Liver (tissue), 9 donors: ENCODE measurements around the gene PDE4C. TPM values are rescaled to one million over a fixed set of nuclear protein-coding genes. Genes with fewer than 3 reads are reported as not detected.

Source experiments
- DNase-seq: peaks from one replicate; pipeline ENCODE4 v3.0.0-alpha.2; 2017; ENCODE audit warnings: low spot score
- H3K27ac ChIP-seq, 2 donors: one replicate each; pipeline ENCODE4 v1.7.0; 2013; ENCODE audit warnings: inconsistent platforms in 2 of 2, low read length in 2 of 2, control low read depth in 1 of 2, low read depth in 1 of 2, mild to moderate bottlenecking in 1 of 2
- H3K27me3 ChIP-seq, 4 donors: one replicate each; pipeline versions ENCODE4 v1.6.1 to v1.7.0; 2013; ENCODE audit warnings: low read length in 3 of 4, inconsistent platforms in 1 of 4, mild to moderate bottlenecking in 1 of 4, moderate library complexity in 1 of 4; ENCODE audit not compliant: control insufficient read depth in 4 of 4, insufficient read depth in 4 of 4
- H3K36me3 ChIP-seq, 4 donors: one replicate each; pipeline versions ENCODE4 v1.6.1 to v1.7.0; 2013; ENCODE audit warnings: low read length in 3 of 4, mild to moderate bottlenecking in 3 of 4, low read depth in 1 of 4, moderate library complexity in 1 of 4; ENCODE audit not compliant: control insufficient read depth in 4 of 4, insufficient read depth in 3 of 4
- H3K4me1 ChIP-seq, 4 donors: one replicate each; pipeline versions ENCODE4 v1.6.1 to v1.7.0; 2013; ENCODE audit warnings: low read length in 3 of 4, mild to moderate bottlenecking in 3 of 4, moderate library complexity in 1 of 4; ENCODE audit not compliant: control insufficient read depth in 4 of 4, insufficient read depth in 4 of 4
- H3K4me3 ChIP-seq, 3 donors: one replicate each; pipeline versions ENCODE4 v1.6.1 to v1.7.0; 2013; ENCODE audit warnings: low read length in 3 of 3, control low read depth in 1 of 3, low read depth in 1 of 3, mild to moderate bottlenecking in 1 of 3
- H3K9ac ChIP-seq, 2 donors: one replicate each; pipeline ENCODE4 v1.7.0; 2013; ENCODE audit warnings: low read length in 2 of 2, mild to moderate bottlenecking in 2 of 2, moderate library complexity in 2 of 2, control low read depth in 1 of 2, low read depth in 1 of 2
- H3K9me3 ChIP-seq, 4 donors: one replicate each; pipeline versions ENCODE4 v1.6.1 to v1.7.0; 2013; ENCODE audit warnings: low read length in 3 of 4; ENCODE audit not compliant: control insufficient read depth in 4 of 4
- EGR1 ChIP-seq, 2 donors: IDR thresholded peaks; 2 replicates each; pipeline ENCODE4 v1.6.1; 2016 to 2018; ENCODE audit warnings: antibody characterized with exemption in 2 of 2, low read depth in 2 of 2
- FOXA1 ChIP-seq: IDR thresholded peaks from 2 replicates; pipeline ENCODE4 v1.6.1; 2016; ENCODE audit warnings: antibody characterized with exemption
- FOXA2 ChIP-seq: IDR thresholded peaks from 2 replicates; pipeline ENCODE4 v1.6.1; 2016; ENCODE audit warnings: antibody characterized with exemption
- GABPA ChIP-seq, 2 donors: IDR thresholded peaks in 1 of 2; conservative IDR thresholded peaks in 1 of 2; 2 replicates each; pipeline ENCODE4 v1.6.1; 2016; ENCODE audit warnings: antibody characterized with exemption in 2 of 2, mild to moderate bottlenecking in 1 of 2, moderate library complexity in 1 of 2
- HNF4A ChIP-seq, 2 donors: conservative IDR thresholded peaks; 2 replicates each; pipeline ENCODE4 v1.6.1; 2016; ENCODE audit warnings: antibody characterized with exemption in 2 of 2, mild to moderate bottlenecking in 2 of 2
- HNF4G ChIP-seq: IDR thresholded peaks from 2 replicates; pipeline ENCODE4 v1.6.1; 2016; ENCODE audit warnings: antibody characterized with exemption
- JUND ChIP-seq, 2 donors: IDR thresholded peaks; 2 replicates each; pipeline ENCODE4 v1.6.1; 2016; ENCODE audit warnings: antibody characterized with exemption in 2 of 2
- NR2F2 ChIP-seq: IDR thresholded peaks from 2 replicates; pipeline ENCODE4 v1.6.1; 2016; ENCODE audit warnings: antibody characterized with exemption
- RAD21 ChIP-seq, 2 donors: IDR thresholded peaks; 2 replicates each; pipeline ENCODE4 v1.6.1; 2016; ENCODE audit warnings: antibody characterized with exemption in 2 of 2, mild to moderate bottlenecking in 2 of 2
- RXRA ChIP-seq, 2 donors: IDR thresholded peaks; 2 replicates each; pipeline ENCODE4 v1.6.1; 2017 to 2018; ENCODE audit warnings: antibody characterized with exemption in 2 of 2, mild to moderate bottlenecking in 1 of 2
- SP1 ChIP-seq: IDR thresholded peaks from 2 replicates; pipeline ENCODE4 v1.6.1; 2018; ENCODE audit warnings: antibody characterized with exemption, mild to moderate bottlenecking
- TAF1 ChIP-seq: conservative IDR thresholded peaks from 2 replicates; pipeline ENCODE4 v1.6.1; 2016; ENCODE audit warnings: antibody characterized with exemption, mild to moderate bottlenecking
- YY1 ChIP-seq: IDR thresholded peaks from 2 replicates; pipeline ENCODE4 v1.6.1; 2016; ENCODE audit warnings: antibody characterized with exemption, mild to moderate bottlenecking
- WGBS: extraction: QIAGEN DNeasy Blood & Tissue Kit; methylation state at CpG from one replicate; pipeline ENCODE4 v1.1.7; 2013; 5-methylcytosine and 5-hydroxymethylcytosine counted together
- polyA plus RNA-seq, 2 donors: library from polyadenylated mRNA; stranded (reverse) in 1 of 2; unstranded in 1 of 2; fragments of 200-250 nt in 1 of 2; fragments of >200 nt in 1 of 2; fragmentation: Nextera tagmentation in 1 of 2; extraction: Ambion mirVana in 1 of 2; gene quantifications; one replicate each; pipeline versions ENCODE4 v1.2.1 to v1.2.3, GENCODE V29; 2013 to 2015
- total RNA-seq, 2 donors: library from RNA; depleted of rRNA; stranded (reverse); fragments of >200 nt; gene quantifications; one replicate each; pipeline ENCODE4 v1.2.3, GENCODE V29; 2014
- TF ChIP-seq, protein P1 (sequence below): IDR thresholded peaks from 2 replicates; pipeline ENCODE4 v1.6.1; 2016; ENCODE audit warnings: antibody characterized with exemption, mild to moderate bottlenecking
- TF ChIP-seq, protein P2 (sequence below): IDR thresholded peaks from 2 replicates; pipeline ENCODE4 v1.6.1; 2016; ENCODE audit warnings: antibody characterized with exemption
- TF ChIP-seq, protein P3 (sequence below): IDR thresholded peaks from 2 replicates; pipeline ENCODE4 v1.6.1; 2016; ENCODE audit warnings: antibody characterized with exemption
- TF ChIP-seq, protein P4 (sequence below): fragments of 150-350 bp; IDR thresholded peaks from 2 replicates; pipeline ENCODE4 v1.5.1; 2017; ENCODE audit warnings: improper control_type of control experiment, low read depth, low read length; ENCODE audit not compliant: missing input control
- TF ChIP-seq, protein P5 (sequence below): IDR thresholded peaks from 2 replicates; pipeline ENCODE4 v1.6.1; 2016; ENCODE audit warnings: antibody characterized with exemption
- donor health status: healthy.
- donor health status: healthy.
- donor health status: healthy.
- donor health status: healthy.
- donor health status: healthy.

PDE4C gene
- total and polyA plus RNA-seq, 4 donors = 0.23 to 0.75 (median 0.51) TPM; not detected in 1

DNA sequence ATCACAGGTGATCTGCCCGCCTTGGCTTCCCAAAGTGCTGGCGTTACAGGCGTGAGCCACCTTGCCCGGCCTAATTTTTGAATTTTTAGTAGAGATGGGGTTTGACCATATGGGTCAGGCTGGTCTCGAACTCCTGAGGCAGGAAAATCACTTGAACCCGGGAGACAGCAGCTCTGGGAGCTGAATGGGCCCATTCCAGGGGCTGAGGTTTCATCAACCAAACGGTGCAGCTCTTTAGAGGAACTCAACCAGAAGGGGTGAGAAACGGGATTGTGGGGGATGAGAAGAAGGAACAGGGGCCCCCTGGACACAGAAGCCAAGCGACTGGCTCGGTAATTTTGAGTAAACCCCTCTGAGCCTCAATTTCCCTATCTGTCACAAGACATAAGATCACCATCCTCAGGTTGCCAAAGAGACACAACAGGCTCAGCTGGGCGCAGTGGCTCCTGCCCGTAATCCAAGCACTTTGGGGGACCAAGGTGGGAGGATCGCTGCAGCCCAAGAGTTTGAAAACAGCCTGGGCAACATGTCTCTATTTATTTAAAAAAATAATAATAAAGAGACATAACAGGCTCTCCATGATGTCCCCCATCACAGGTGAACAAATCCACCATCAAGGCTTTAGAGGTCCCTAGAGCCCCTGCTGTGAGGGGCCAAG, 47.5 kb upstream of the PDE4C start (continued):
- TF ChIP-seq, protein P1, sequence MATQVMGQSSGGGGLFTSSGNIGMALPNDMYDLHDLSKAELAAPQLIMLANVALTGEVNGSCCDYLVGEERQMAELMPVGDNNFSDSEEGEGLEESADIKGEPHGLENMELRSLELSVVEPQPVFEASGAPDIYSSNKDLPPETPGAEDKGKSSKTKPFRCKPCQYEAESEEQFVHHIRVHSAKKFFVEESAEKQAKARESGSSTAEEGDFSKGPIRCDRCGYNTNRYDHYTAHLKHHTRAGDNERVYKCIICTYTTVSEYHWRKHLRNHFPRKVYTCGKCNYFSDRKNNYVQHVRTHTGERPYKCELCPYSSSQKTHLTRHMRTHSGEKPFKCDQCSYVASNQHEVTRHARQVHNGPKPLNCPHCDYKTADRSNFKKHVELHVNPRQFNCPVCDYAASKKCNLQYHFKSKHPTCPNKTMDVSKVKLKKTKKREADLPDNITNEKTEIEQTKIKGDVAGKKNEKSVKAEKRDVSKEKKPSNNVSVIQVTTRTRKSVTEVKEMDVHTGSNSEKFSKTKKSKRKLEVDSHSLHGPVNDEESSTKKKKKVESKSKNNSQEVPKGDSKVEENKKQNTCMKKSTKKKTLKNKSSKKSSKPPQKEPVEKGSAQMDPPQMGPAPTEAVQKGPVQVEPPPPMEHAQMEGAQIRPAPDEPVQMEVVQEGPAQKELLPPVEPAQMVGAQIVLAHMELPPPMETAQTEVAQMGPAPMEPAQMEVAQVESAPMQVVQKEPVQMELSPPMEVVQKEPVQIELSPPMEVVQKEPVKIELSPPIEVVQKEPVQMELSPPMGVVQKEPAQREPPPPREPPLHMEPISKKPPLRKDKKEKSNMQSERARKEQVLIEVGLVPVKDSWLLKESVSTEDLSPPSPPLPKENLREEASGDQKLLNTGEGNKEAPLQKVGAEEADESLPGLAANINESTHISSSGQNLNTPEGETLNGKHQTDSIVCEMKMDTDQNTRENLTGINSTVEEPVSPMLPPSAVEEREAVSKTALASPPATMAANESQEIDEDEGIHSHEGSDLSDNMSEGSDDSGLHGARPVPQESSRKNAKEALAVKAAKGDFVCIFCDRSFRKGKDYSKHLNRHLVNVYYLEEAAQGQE = no peak
- TF ChIP-seq RAD21 (IDR thresholded peaks at IDR 0.05) = no peak
- TF ChIP-seq GABPA (IDR thresholded peaks at IDR 0.05 in 1 of 2, conservative IDR thresholded peaks at IDR 0.05 in 1 of 2) = no peak
- TF ChIP-seq, protein P2, sequence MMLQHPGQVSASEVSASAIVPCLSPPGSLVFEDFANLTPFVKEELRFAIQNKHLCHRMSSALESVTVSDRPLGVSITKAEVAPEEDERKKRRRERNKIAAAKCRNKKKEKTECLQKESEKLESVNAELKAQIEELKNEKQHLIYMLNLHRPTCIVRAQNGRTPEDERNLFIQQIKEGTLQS = no peak

DNA sequence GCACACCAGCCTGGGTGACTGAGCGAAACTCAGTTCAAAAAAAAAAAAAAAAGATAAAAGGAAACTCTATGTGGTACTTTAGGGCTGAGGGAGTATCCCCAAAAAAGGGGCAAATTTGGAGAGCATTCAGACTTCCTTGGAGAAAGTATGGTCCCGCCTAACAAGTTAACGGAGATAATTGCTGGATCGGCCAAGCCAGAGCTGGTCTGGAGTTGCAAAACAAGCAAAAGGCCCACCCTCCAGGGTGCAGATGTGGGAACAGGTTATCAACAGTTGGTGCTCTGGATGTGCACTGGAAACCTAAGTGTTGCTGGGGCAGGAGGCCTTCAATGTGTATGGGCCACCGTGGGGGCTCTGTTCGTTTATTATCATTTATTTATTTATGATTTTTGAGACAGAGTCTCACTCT, 45.2 kb upstream of the PDE4C start:
- Histone ChIP-seq H3K4me1 (peaks cover 6 to 19% (median 19%) of the 10 kb centered on the region in 4 donors), H3K27me3 (no peaks in the 10 kb centered on the region), H3K36me3 (peaks cover 0 to 18% (median 7%) of the 10 kb centered on the region in 4 donors), H3K9me3 (no peaks in the 10 kb centered on the region), H3K9ac (no peak overlapping the region), H3K27ac (no peak overlapping the region), H3K4me3 (no peak overlapping the region)
- WGBS = 77% methylated on average over 6 of the region's 6 CpGs
- no peak for DNase-seq
- TF ChIP-seq, protein P3, sequence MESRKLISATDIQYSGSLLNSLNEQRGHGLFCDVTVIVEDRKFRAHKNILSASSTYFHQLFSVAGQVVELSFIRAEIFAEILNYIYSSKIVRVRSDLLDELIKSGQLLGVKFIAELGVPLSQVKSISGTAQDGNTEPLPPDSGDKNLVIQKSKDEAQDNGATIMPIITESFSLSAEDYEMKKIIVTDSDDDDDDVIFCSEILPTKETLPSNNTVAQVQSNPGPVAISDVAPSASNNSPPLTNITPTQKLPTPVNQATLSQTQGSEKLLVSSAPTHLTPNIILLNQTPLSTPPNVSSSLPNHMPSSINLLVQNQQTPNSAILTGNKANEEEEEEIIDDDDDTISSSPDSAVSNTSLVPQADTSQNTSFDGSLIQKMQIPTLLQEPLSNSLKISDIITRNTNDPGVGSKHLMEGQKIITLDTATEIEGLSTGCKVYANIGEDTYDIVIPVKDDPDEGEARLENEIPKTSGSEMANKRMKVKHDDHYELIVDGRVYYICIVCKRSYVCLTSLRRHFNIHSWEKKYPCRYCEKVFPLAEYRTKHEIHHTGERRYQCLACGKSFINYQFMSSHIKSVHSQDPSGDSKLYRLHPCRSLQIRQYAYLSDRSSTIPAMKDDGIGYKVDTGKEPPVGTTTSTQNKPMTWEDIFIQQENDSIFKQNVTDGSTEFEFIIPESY = no peak
- no peak for TF ChIP-seq TAF1
- TF ChIP-seq NR2F2 = no peak
- TF ChIP-seq, protein P4, sequence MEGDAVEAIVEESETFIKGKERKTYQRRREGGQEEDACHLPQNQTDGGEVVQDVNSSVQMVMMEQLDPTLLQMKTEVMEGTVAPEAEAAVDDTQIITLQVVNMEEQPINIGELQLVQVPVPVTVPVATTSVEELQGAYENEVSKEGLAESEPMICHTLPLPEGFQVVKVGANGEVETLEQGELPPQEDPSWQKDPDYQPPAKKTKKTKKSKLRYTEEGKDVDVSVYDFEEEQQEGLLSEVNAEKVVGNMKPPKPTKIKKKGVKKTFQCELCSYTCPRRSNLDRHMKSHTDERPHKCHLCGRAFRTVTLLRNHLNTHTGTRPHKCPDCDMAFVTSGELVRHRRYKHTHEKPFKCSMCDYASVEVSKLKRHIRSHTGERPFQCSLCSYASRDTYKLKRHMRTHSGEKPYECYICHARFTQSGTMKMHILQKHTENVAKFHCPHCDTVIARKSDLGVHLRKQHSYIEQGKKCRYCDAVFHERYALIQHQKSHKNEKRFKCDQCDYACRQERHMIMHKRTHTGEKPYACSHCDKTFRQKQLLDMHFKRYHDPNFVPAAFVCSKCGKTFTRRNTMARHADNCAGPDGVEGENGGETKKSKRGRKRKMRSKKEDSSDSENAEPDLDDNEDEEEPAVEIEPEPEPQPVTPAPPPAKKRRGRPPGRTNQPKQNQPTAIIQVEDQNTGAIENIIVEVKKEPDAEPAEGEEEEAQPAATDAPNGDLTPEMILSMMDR = no peak
- TF ChIP-seq YY1 = no peak
- no peak for TF ChIP-seq JUND (IDR thresholded peaks at IDR 0.05)
- TF ChIP-seq HNF4A (conservative IDR thresholded peaks at IDR 0.05) = no peak
- no peak for TF ChIP-seq FOXA1
- TF ChIP-seq FOXA2 = no peak
- TF ChIP-seq, protein P2 = no peak
- TF ChIP-seq RAD21 (IDR thresholded peaks at IDR 0.05) = no peak
- no peak for TF ChIP-seq EGR1 (IDR thresholded peaks at IDR 0.05; ENCODE audit: low read depth in 2 of 2)
- TF ChIP-seq, protein P1 = no peak
- TF ChIP-seq, protein P5, sequence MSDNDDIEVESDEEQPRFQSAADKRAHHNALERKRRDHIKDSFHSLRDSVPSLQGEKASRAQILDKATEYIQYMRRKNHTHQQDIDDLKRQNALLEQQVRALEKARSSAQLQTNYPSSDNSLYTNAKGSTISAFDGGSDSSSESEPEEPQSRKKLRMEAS = no peak
- TF ChIP-seq HNF4G = no peak
- TF ChIP-seq RXRA (IDR thresholded peaks at IDR 0.05) = no peak
- TF ChIP-seq GABPA (IDR thresholded peaks at IDR 0.05 in 1 of 2, conservative IDR thresholded peaks at IDR 0.05 in 1 of 2) = no peak
- no peak for TF ChIP-seq SP1
